ENCODE data around the gene MTF1. TPM values are rescaled to one million over a fixed set of nuclear protein-coding genes. Genes with fewer than 3 reads are reported as not detected.

MTF1 gene
- total and polyA plus RNA-seq, 3 experiments from 2014 or later, result 21.3 to 39.1 (median 38.0) TPM

GRCh38 chr1:37762516-37762915 lies 96.9 kb downstream of the MTF1 start:
- peaks cover 42% of the 10 kb centered on the region for H3K27me3 ChIP-seq (ENCODE audit: insufficient read depth, low read length, poor library complexity, severe bottlenecking)
- CTCF ChIA-PET, result no interaction called here
- no peaks in the 10 kb centered on the region for H3K9me3 ChIP-seq (ENCODE audit: low read length)
- no peaks in the 10 kb centered on the region for H3K4me1 ChIP-seq (ENCODE audit: insufficient read depth, low read length)
- Mint-ChIP-seq H3K27me3 (peaks cover 49 to 56% of the 10 kb centered on the region in 2 donors), H3K27ac (no peak overlapping the region), H3K4me3 (no peak overlapping the region), H3K36me3 (peaks cover 0 to 4% (median 0%) of the 10 kb centered on the region in 3 donors), H3K4me1 (peaks cover 11 to 19% (median 16%) of the 10 kb centered on the region in 3 donors), H3K9me3 (peaks cover 0 to 2% (median 0%) of the 10 kb centered on the region in 5 donors)
- POLR2A ChIA-PET, result no interaction called here
- DNase-seq, result no peak
- H3K36me3 ChIP-seq (ENCODE audit: insufficient read depth, low read length), result no peaks in the 10 kb centered on the region
- no peak overlapping the region for H3K4me3 ChIP-seq (ENCODE audit: low read length)
- no peak overlapping the region for H3K27ac ChIP-seq (ENCODE audit: low read depth, low read length)

GRCh38 chr1:37761416-37762095 lies 97.8 kb downstream of the MTF1 start:
- peaks cover 0 to 4% (median 0%) of the 10 kb centered on the region in 3 donors for H3K36me3 Mint-ChIP-seq
- Histone ChIP-seq H3K36me3 (ENCODE audit: insufficient read depth, low read length) (no peaks in the 10 kb centered on the region), H3K4me3 (ENCODE audit: low read length) (no peak overlapping the region), H3K27me3 (ENCODE audit: insufficient read depth, low read length, poor library complexity, severe bottlenecking) (peaks cover 41% of the 10 kb centered on the region), H3K9me3 (ENCODE audit: low read length) (no peaks in the 10 kb centered on the region), H3K4me1 (ENCODE audit: insufficient read depth, low read length) (no peaks in the 10 kb centered on the region), H3K27ac (ENCODE audit: low read depth, low read length) (no peak overlapping the region)
- H3K27me3 Mint-ChIP-seq, result peaks cover 43 to 46% of the 10 kb centered on the region in 2 donors
- ChIA-PET CTCF (no interaction called here), POLR2A (no interaction called here)
- H3K9me3 Mint-ChIP-seq, result peaks cover 0 to 2% (median 0%) of the 10 kb centered on the region in 5 donors
- no peak overlapping the region for H3K27ac Mint-ChIP-seq
- H3K4me3 Mint-ChIP-seq, result no peak overlapping the region
- DNase-seq, result no peak
- H3K4me1 Mint-ChIP-seq, result peaks cover 9 to 16% (median 16%) of the 10 kb centered on the region in 3 donors

Other genes with a start within 250 kb of the MTF1 start
- gene RSPO1, start 224.7 kb downstream of the MTF1 start, total RNA-seq, result not detected
- gene RSPO1, start 224.7 kb downstream of the MTF1 start, polyA plus RNA-seq, result not detected
- 10 to 100 TPM; 37.4 to 39.6 TPM for gene CDCA8, start 167.1 kb downstream of the MTF1 start, total RNA-seq
- gene CDCA8, start 167.1 kb downstream of the MTF1 start, polyA plus RNA-seq, result 2.4 TPM
- under 1 TPM in 1 of 2 experiments, not detected in 1; 0.04 TPM for gene EPHA10, start 94.5 kb downstream of the MTF1 start, total RNA-seq
- not detected for gene EPHA10, start 94.5 kb downstream of the MTF1 start, polyA plus RNA-seq
- gene MANEAL, start 65.7 kb downstream of the MTF1 start, total RNA-seq, result 1 to 10 TPM; 8.0 to 9.0 TPM
- 4.0 TPM for gene MANEAL, start 65.7 kb downstream of the MTF1 start, polyA plus RNA-seq
- gene C1orf122, start 51.8 kb downstream of the MTF1 start, total RNA-seq, result 10 to 100 TPM; 37.7 to 39.5 TPM
- gene C1orf122, start 51.8 kb downstream of the MTF1 start, polyA plus RNA-seq, result 29.4 TPM
- gene YRDC, start 51.4 kb downstream of the MTF1 start, total RNA-seq, result 10 to 100 TPM; 72.4 to 80.8 TPM
- gene YRDC, start 51.4 kb downstream of the MTF1 start, polyA plus RNA-seq, result 28.7 TPM
- gene INPP5B, start 87.5 kb upstream of the MTF1 start, total RNA-seq, result 10 to 100 TPM; 24.1 to 25.1 TPM
- 22.9 TPM for gene INPP5B, start 87.5 kb upstream of the MTF1 start, polyA plus RNA-seq
- 100 to 1,000 TPM; 116 to 129 TPM for gene SF3A3, start 130.4 kb upstream of the MTF1 start, total RNA-seq
- gene SF3A3, start 130.4 kb upstream of the MTF1 start, polyA plus RNA-seq, result 94.6 TPM
- 10 to 100 TPM; 15.4 to 17.5 TPM for gene FHL3, start 145.9 kb upstream of the MTF1 start, total RNA-seq
- 19.7 TPM for gene FHL3, start 145.9 kb upstream of the MTF1 start, polyA plus RNA-seq
- 10 to 100 TPM; 73.5 to 73.6 TPM for gene UTP11, start 153.1 kb upstream of the MTF1 start, total RNA-seq
- gene UTP11, start 153.1 kb upstream of the MTF1 start, polyA plus RNA-seq, result 22.4 TPM
- gene POU3F1, start 187.2 kb upstream of the MTF1 start, total RNA-seq, result under 1 TPM; 0.44 to 0.57 TPM
- gene POU3F1, start 187.2 kb upstream of the MTF1 start, polyA plus RNA-seq, result 0.09 TPM

Measured in CD8-positive, alpha-beta memory T cell (primary cell).